GM19043 (cell line): Measurements from ENCODE around the gene ZSWIM2.
"Not testable (repeated sequence)": the region's sequence is repeated elsewhere in the genome, so short reads cannot be mapped to it uniquely, and the experiment has no call there.

Experiments
- ATAC-seq: cut with Tn5 transposase; IDR thresholded peaks from one replicate; pipeline ENCODE4 v1.9.1; 2021; ENCODE audit warnings: low read depth; ENCODE audit not compliant: unreplicated experiment

The ZSWIM2 gene

GRCh38 chr2:186842373-186842772 lies 6.6 kb downstream of the ZSWIM2 start:
- no peak for ATAC-seq

GRCh38 chr2:186841940-186842339 lies 7.0 kb downstream of the ZSWIM2 start:
- no peak for ATAC-seq

GRCh38 chr2:186835628-186836027 lies 13.3 kb downstream of the ZSWIM2 start:
- ATAC-seq, result no peak

- no peak for ATAC-seq
Measured at GRCh38 chr2:186827862-186828492, 21.0 kb downstream of the ZSWIM2 start.

- no peak for ATAC-seq
Measured at GRCh38 chr2:186827411-186827810, 21.6 kb downstream of the ZSWIM2 start.

- ATAC-seq, result no peak
Measured at GRCh38 chr2:186822323-186822722, 26.6 kb downstream of the ZSWIM2 start.

GRCh38 chr2:186820303-186820702 lies 28.7 kb downstream of the ZSWIM2 start:
- no peak for ATAC-seq

- ATAC-seq, result not testable (repeated sequence)
Measured at GRCh38 chr2:186811760-186812159, 37.2 kb downstream of the ZSWIM2 start.

GRCh38 chr2:186806591-186806990 lies 42.4 kb downstream of the ZSWIM2 start:
- no peak for ATAC-seq

GRCh38 chr2:186798604-186799003 lies 50.4 kb downstream of the ZSWIM2 start:
- ATAC-seq, result not testable (repeated sequence)

- ATAC-seq, result no peak
Measured at GRCh38 chr2:186784930-186785329, 64.0 kb downstream of the ZSWIM2 start.

- no peak for ATAC-seq
Measured at GRCh38 chr2:186783254-186783653, 65.7 kb downstream of the ZSWIM2 start.

GRCh38 chr2:186780701-186781316 lies 68.2 kb downstream of the ZSWIM2 start:
- no peak for ATAC-seq
